ENCODE data around the gene ANG.

ANG gene

GRCh38 chr14:20679907-20680306 lies 8.7 kb upstream of the ANG start:
- no peak for DNase-seq

GRCh38 chr14:20680363-20680762 lies 8.2 kb upstream of the ANG start:
- no peak for DNase-seq

GRCh38 chr14:20680843-20681347 lies 7.7 kb upstream of the ANG start:
- DNase-seq = peak; percentile 56

GRCh38 chr14:20681348-20682126 lies 7.0 kb upstream of the ANG start:
- peak; percentile 92 for DNase-seq

GRCh38 chr14:20682127-20682434 lies 6.5 kb upstream of the ANG start:
- no peak for DNase-seq

GRCh38 chr14:20682435-20683124 lies 6.0 kb upstream of the ANG start:
- DNase-seq = peak; percentile 82

GRCh38 chr14:20683125-20683890 lies 5.3 kb upstream of the ANG start:
- peak; percentile 87 for DNase-seq

- DNase-seq = peak; percentile 84
Observed at GRCh38 chr14:20683891-20684661, 4.5 kb upstream of the ANG start, which contains the start of gene RNASE4. RNASE4 (plus strand) TSS chr14:20684560; CDS start chr14:20699372, 14,812 bp downstream.

- no peak for DNase-seq
Observed at GRCh38 chr14:20684662-20685456, 3.7 kb upstream of the ANG start.

- no peak for DNase-seq
Observed at GRCh38 chr14:20686386-20687143, 2.0 kb upstream of the ANG start.

GRCh38 chr14:20687362-20688166 lies 1.0 kb upstream of the ANG start:
- no peak for DNase-seq

- peak; percentile 13 for DNase-seq
Observed at GRCh38 chr14:20690848-20691640, 2.5 kb downstream of the ANG start.

GRCh38 chr14:20692116-20692751 lies 3.7 kb downstream of the ANG start:
- no peak for DNase-seq

- no peak for DNase-seq
Observed at GRCh38 chr14:20696764-20697163, 8.2 kb downstream of the ANG start.

GRCh38 chr14:20697273-20698017 lies 8.9 kb downstream of the ANG start:
- peak; percentile 64 for DNase-seq

GRCh38 chr14:20698018-20698329 lies 9.4 kb downstream of the ANG start:
- no peak for DNase-seq

- DNase-seq = no peak
Observed at GRCh38 chr14:20698934-20699333, 10.4 kb downstream of the ANG start.

GRCh38 chr14:20699931-20700330 lies 11.4 kb downstream of the ANG start:
- no peak for DNase-seq
